Measurements from ENCODE around the gene COG2. TPM values are rescaled to one million over a fixed set of nuclear protein-coding genes. Genes with fewer than 3 reads are reported as not detected.
"Not testable (repeated sequence)": the region's sequence is repeated elsewhere in the genome, so short reads cannot be mapped to it uniquely, and the experiment has no call there.

Gene COG2
- total RNA-seq, 2 donors from 2014 or later = 22.9 to 31.0 TPM

DNA sequence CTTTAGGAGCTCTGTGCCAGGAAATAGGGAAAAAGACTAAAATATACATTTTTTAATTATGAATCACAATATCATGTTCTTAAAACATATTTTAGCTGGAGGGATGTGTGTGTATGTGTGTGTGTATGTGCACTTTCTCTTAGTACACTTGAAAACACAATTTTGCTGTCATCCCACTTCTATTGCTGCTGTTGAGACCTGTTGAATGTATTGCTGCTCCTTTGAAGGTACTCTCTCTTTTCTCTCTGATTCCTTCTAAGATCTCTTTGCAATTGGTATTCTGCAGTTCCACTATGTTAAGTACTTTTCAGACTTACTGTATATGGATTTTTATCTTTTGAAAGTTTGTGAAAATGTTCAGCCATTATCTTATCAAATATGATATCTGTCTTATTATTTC, 43.5 kb upstream of the COG2 start:
- H3K4me1 ChIP-seq (ENCODE audit: control insufficient read depth in 1 of 2, low read depth in 2 of 2) = no peaks in the 10 kb centered on the region
- no peaks in the 10 kb centered on the region for H3K9me3 ChIP-seq
- H3K27ac ChIP-seq = no peak overlapping the region
- DNase-seq (ENCODE audit: low spot score) (no peak), ATAC-seq (ENCODE audit: insufficient number of reproducible peaks, low FRiP score, low read depth) (no peak)
- H3K4me3 ChIP-seq = no peak overlapping the region
- no peaks in the 10 kb centered on the region for H3K36me3 ChIP-seq
- no peaks in the 10 kb centered on the region for H3K27me3 ChIP-seq (replicated peaks; ENCODE audit: insufficient read depth)
- TF ChIP-seq, protein P1, sequence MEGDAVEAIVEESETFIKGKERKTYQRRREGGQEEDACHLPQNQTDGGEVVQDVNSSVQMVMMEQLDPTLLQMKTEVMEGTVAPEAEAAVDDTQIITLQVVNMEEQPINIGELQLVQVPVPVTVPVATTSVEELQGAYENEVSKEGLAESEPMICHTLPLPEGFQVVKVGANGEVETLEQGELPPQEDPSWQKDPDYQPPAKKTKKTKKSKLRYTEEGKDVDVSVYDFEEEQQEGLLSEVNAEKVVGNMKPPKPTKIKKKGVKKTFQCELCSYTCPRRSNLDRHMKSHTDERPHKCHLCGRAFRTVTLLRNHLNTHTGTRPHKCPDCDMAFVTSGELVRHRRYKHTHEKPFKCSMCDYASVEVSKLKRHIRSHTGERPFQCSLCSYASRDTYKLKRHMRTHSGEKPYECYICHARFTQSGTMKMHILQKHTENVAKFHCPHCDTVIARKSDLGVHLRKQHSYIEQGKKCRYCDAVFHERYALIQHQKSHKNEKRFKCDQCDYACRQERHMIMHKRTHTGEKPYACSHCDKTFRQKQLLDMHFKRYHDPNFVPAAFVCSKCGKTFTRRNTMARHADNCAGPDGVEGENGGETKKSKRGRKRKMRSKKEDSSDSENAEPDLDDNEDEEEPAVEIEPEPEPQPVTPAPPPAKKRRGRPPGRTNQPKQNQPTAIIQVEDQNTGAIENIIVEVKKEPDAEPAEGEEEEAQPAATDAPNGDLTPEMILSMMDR (IDR thresholded peaks at IDR 0.05) = no peak

- no peak for ATAC-seq (ENCODE audit: insufficient number of reproducible peaks, low FRiP score, low read depth)
- no peak for DNase-seq (ENCODE audit: low spot score)
- no peaks in the 10 kb centered on the region for H3K9me3 ChIP-seq
- H3K4me1 ChIP-seq (ENCODE audit: control insufficient read depth in 1 of 2, low read depth in 2 of 2) = no peaks in the 10 kb centered on the region
- H3K36me3 ChIP-seq = no peaks in the 10 kb centered on the region
- TF ChIP-seq, protein P1 (IDR thresholded peaks at IDR 0.05) = no peak
- no peak overlapping the region for H3K4me3 ChIP-seq
- H3K27me3 ChIP-seq (replicated peaks; ENCODE audit: insufficient read depth) = no peaks in the 10 kb centered on the region
- H3K27ac ChIP-seq = no peak overlapping the region
Observed at GRCh38 chr1:230599926-230600656, 42.2 kb upstream of the COG2 start.

GRCh38 chr1:230600657-230601400, 41.5 kb upstream of the COG2 start:
- H3K36me3 ChIP-seq; DNase-seq (ENCODE audit: low spot score); H3K9me3 ChIP-seq; H3K4me3 ChIP-seq; H3K27me3 ChIP-seq (replicated peaks; ENCODE audit: insufficient read depth); ATAC-seq (ENCODE audit: insufficient number of reproducible peaks, low FRiP score, low read depth); H3K4me1 ChIP-seq (ENCODE audit: control insufficient read depth in 1 of 2, low read depth in 2 of 2); H3K27ac ChIP-seq: not testable (repeated sequence)

- DNase-seq (ENCODE audit: low spot score) = no peak
- no peak overlapping the region for H3K4me3 ChIP-seq
- H3K36me3 ChIP-seq = no peaks in the 10 kb centered on the region
- TF ChIP-seq, protein P1 (IDR thresholded peaks at IDR 0.05) = no peak
- no peaks in the 10 kb centered on the region for H3K4me1 ChIP-seq (ENCODE audit: control insufficient read depth in 1 of 2, low read depth in 2 of 2)
- no peaks in the 10 kb centered on the region for H3K27me3 ChIP-seq (replicated peaks; ENCODE audit: insufficient read depth)
- ATAC-seq (ENCODE audit: insufficient number of reproducible peaks, low FRiP score, low read depth) = no peak
- no peaks in the 10 kb centered on the region for H3K9me3 ChIP-seq
- no peak overlapping the region for H3K27ac ChIP-seq
Observed at GRCh38 chr1:230609208-230609607, 33.1 kb upstream of the COG2 start.

GRCh38 chr1:230610589-230610988, 31.7 kb upstream of the COG2 start:
- Histone ChIP-seq H3K9me3 (no peaks in the 10 kb centered on the region), H3K27ac (no peak overlapping the region), H3K36me3 (no peaks in the 10 kb centered on the region), H3K27me3 (replicated peaks; ENCODE audit: insufficient read depth) (no peaks in the 10 kb centered on the region), H3K4me1 (ENCODE audit: control insufficient read depth in 1 of 2, low read depth in 2 of 2) (no peaks in the 10 kb centered on the region), H3K4me3 (no peak overlapping the region)
- ATAC-seq (ENCODE audit: insufficient number of reproducible peaks, low FRiP score, low read depth) (no peak), DNase-seq (ENCODE audit: low spot score) (no peak)
- TF ChIP-seq, protein P1 (IDR thresholded peaks at IDR 0.05) = no peak
